HepG2 (cell line): Measurements from ENCODE around the gene SNRNP25. TPM values are rescaled to one million over a fixed set of nuclear protein-coding genes. Genes with fewer than 3 reads are reported as not detected.
A peak's percentile ranks its signal among the peaks of the same experiment; 100 is the strongest.

Source experiments
- ATAC-seq: fragments of 200-7000 bp; cut with Tn5 transposase; 3 replicates; pipeline ENCODE4 v1.9.1; 2020; ENCODE audit warnings: mild to moderate bottlenecking, moderate library complexity
- BruUV-seq: library from RNA; stranded (reverse); fragments of 400-500 nt; replicated peaks from 2 replicates; lab custom pipeline; 2021; lab: Mats Ljungman, UMichigan
- CTCF ChIA-PET: fragments of 300-600 bp; formaldehyde crosslinking; extraction: SDS; loops from one replicate; lab custom pipeline; 2021; ENCODE audit warnings: low total read pairs, inconsistent platforms, low intra/inter-chr PET ratio; lab: Yijun Ruan, JAX
- POLR2A ChIA-PET: fragments of 350-600 bp; sonication (Branson Sonifier 250); formaldehyde crosslinking; loops from one replicate; lab custom pipeline; 2020; ENCODE audit warnings: antibody characterized with exemption, inconsistent platforms; lab: Yijun Ruan, JAX
- DNase-seq: peaks from one replicate; pipeline ENCODE4 v3.0.0-alpha.2; 2015; ENCODE audit warnings: low spot score
- FAIRE-seq: peaks from 3 replicates; lab custom pipeline; 2011; peaks lifted over from hg19 to GRCh38; lab: Jason Lieb, UNC
- H2AFZ ChIP-seq: one replicate; pipeline ENCODE4 v1.6.1; 2011; ENCODE audit warnings: low read length, inconsistent platforms
- H3K27ac ChIP-seq: fragments of 300-600 bp; 3 replicates; pipeline ENCODE4 v1.8.0; 2011; ENCODE audit warnings: mixed run types, mild to moderate bottlenecking, mixed read lengths, low read length, inconsistent platforms; ENCODE audit not compliant: insufficient read depth; ENCODE audit errors: extremely low read length
- H3K27me3 ChIP-seq, 2 experiments: fragments of 200-600 bp in 1 of 2; 2 replicates in 1 of 2; 3 replicates in 1 of 2; pipeline versions ENCODE4 v1.6.0 to v1.8.0; 2011; ENCODE audit warnings: low read length in 2 of 2, mild to moderate bottlenecking in 2 of 2, moderate library complexity in 2 of 2, inconsistent platforms in 1 of 2; ENCODE audit not compliant: insufficient read depth in 2 of 2, control insufficient read depth in 1 of 2
- H3K36me3 ChIP-seq, 2 experiments: fragments of 200-600 bp in 1 of 2; replicated peaks in 1 of 2; 2 replicates in 1 of 2; 3 replicates in 1 of 2; pipeline versions ENCODE4 v1.5.1 to v1.8.0; 2011; ENCODE audit warnings: low read length in 2 of 2, inconsistent platforms in 1 of 2; ENCODE audit not compliant: insufficient read depth in 2 of 2, control insufficient read depth in 1 of 2
- H3K4me1 ChIP-seq: 2 replicates; pipeline ENCODE4 v1.5.1; 2012; ENCODE audit warnings: low read length, inconsistent platforms; ENCODE audit not compliant: insufficient read depth
- H3K4me2 ChIP-seq: 2 replicates; pipeline ENCODE4 v1.6.0; 2011; ENCODE audit warnings: low read depth, low read length, inconsistent platforms
- H3K4me3 ChIP-seq, 3 experiments: fragments of 200-600 bp in 1 of 3; sonication (generic), shearing (Covaris generic) in 1 of 3; replicated peaks in 1 of 3; 2 replicates each; pipeline ENCODE4 v1.5.1; 2011 to 2016; ENCODE audit warnings: low read length in 3 of 3, inconsistent platforms in 2 of 3, low read depth in 2 of 3, mild to moderate bottlenecking in 2 of 3, control low read depth in 1 of 3, mixed read lengths in 1 of 3; ENCODE audit not compliant: insufficient read depth in 1 of 3
- H3K79me2 ChIP-seq: one replicate; pipeline ENCODE4 v1.6.1; 2011; ENCODE audit warnings: low read length, inconsistent platforms; ENCODE audit not compliant: insufficient read depth
- H3K9ac ChIP-seq: 2 replicates; pipeline ENCODE4 v1.6.0; 2011; ENCODE audit warnings: mild to moderate bottlenecking, low read depth, low read length, inconsistent platforms; ENCODE audit not compliant: insufficient read depth
- H3K9me3 ChIP-seq: 2 replicates; pipeline ENCODE4 v1.5.1; 2012; ENCODE audit warnings: mild to moderate bottlenecking, low read length
- H4K20me1 ChIP-seq: 2 replicates; pipeline ENCODE4 v1.6.0; 2011; ENCODE audit warnings: inconsistent platforms, mild to moderate bottlenecking, low read length, moderate library complexity; ENCODE audit not compliant: insufficient read depth
- AGO2 ChIP-seq: fragments of 200-400 bp; formaldehyde crosslinking; optimal IDR thresholded peaks from 2 replicates; pipeline ENCODE3; 2017; ENCODE audit warnings: mild to moderate bottlenecking, low read depth, low read length, moderate library complexity
- BHLHE40 ChIP-seq: IDR thresholded peaks from 2 replicates; pipeline ENCODE4 v1.6.1; 2011; ENCODE audit warnings: low read length, improper control_type of control experiment
- CC2D1A ChIP-seq: sonication (generic); formaldehyde crosslinking; IDR thresholded peaks from 2 replicates; pipeline ENCODE4 v1.8.1; 2023; ENCODE audit warnings: mild to moderate bottlenecking, missing genetic modification reagents
- EED ChIP-seq: sonication (generic); formaldehyde crosslinking; IDR thresholded peaks from 2 replicates; pipeline ENCODE4 v1.5.0; 2020; ENCODE audit warnings: mild to moderate bottlenecking, missing genetic modification reagents
- FOXJ3 ChIP-seq: sonication (generic); formaldehyde crosslinking; IDR thresholded peaks from 2 replicates; pipeline ENCODE4 v1.4.0; 2020; ENCODE audit warnings: missing genetic modification reagents, mild to moderate bottlenecking, borderline replicate concordance
- HMG20B ChIP-seq: conservative IDR thresholded peaks from 2 replicates; pipeline ENCODE4 v1.6.1; 2016; ENCODE audit warnings: missing genetic modification reagents, missing compliant biosample characterization
- HOXA5 ChIP-seq: sonication (generic); formaldehyde crosslinking; IDR thresholded peaks from 2 replicates; pipeline ENCODE4 v1.4.0; 2020; ENCODE audit warnings: missing genetic modification reagents
- POLR2G ChIP-seq: fragments of 200-400 bp; formaldehyde crosslinking; IDR thresholded peaks from 2 replicates; pipeline ENCODE4 v1.6.1; 2018; ENCODE audit warnings: mild to moderate bottlenecking, low read depth, low read length, moderate library complexity
- RBFOX2 ChIP-seq: fragments of 200-400 bp; formaldehyde crosslinking; IDR thresholded peaks from 2 replicates; pipeline ENCODE4 v1.6.1; 2017; ENCODE audit warnings: low read depth, mild to moderate bottlenecking, low read length
- RFX3 ChIP-seq: IDR thresholded peaks from 2 replicates; pipeline ENCODE4 v1.6.1; 2016; ENCODE audit warnings: missing biosample characterization, missing genetic modification reagents
- SRSF4 ChIP-seq: fragments of 200-400 bp; formaldehyde crosslinking; IDR thresholded peaks from one replicate; pipeline ENCODE4 v1.6.1; 2018; ENCODE audit warnings: mild to moderate bottlenecking, low read depth, low read length, moderate library complexity; ENCODE audit not compliant: poor library complexity, severe bottlenecking
- ZFY ChIP-seq: sonication (generic); formaldehyde crosslinking; IDR thresholded peaks from 2 replicates; pipeline ENCODE4 v1.4.0; 2020; ENCODE audit warnings: missing genetic modification reagents
- ZNF256 ChIP-seq: sonication (generic); formaldehyde crosslinking; conservative IDR thresholded peaks from 2 replicates; pipeline ENCODE4 v1.4.0; 2020; ENCODE audit warnings: missing genetic modification reagents
- ZNF263 ChIP-seq: sonication (generic); formaldehyde crosslinking; IDR thresholded peaks from 2 replicates; pipeline ENCODE4 v1.4.0; 2020; ENCODE audit warnings: missing genetic modification reagents
- ZNF282 ChIP-seq: fragments of 450-650 bp; IDR thresholded peaks from 2 replicates; pipeline ENCODE4 v1.6.1; 2018; ENCODE audit not compliant: partially characterized antibody
- ZNF333 ChIP-seq: sonication (generic); formaldehyde crosslinking; IDR thresholded peaks from 2 replicates; pipeline ENCODE4 v1.4.0; 2020; ENCODE audit warnings: mild to moderate bottlenecking, missing genetic modification reagents, borderline replicate concordance
- ZNF883 ChIP-seq: sonication (generic); formaldehyde crosslinking; IDR thresholded peaks from 2 replicates; pipeline ENCODE4 v1.5.1; 2020; ENCODE audit warnings: mild to moderate bottlenecking, missing genetic modification reagents; ENCODE audit errors: not compliant biosample characterization
- WGBS: methylation state at CpG from one replicate; pipeline ENCODE4 v1.1.6; 2017; ENCODE audit warnings: low lambda C conversion rate; 5-methylcytosine and 5-hydroxymethylcytosine counted together
- in situ Hi-C: cut with HindIII; loops from 2 replicates; pipeline ENCODE4 v1.10.0; 2017; ENCODE audit warnings: low pct_unique_long_range_greater_than_20kb; ENCODE audit not compliant: extremely low pct_ligation_motif_present
- intact Hi-C: fragments of 100-400 bp; cut with micrococcal nuclease; formaldehyde crosslinking; loops from one replicate; pipeline ENCODE4 v1.10.0; 2022; ENCODE audit not compliant: unreplicated experiment
- polyA plus RNA-seq, 8 experiments: library from polyadenylated mRNA; depleted of rRNA in 3 of 8; stranded (reverse) in 7 of 8; unstranded in 1 of 8; fragments of >200 nt; fragmentation: Illumina TruSeq in 4 of 8; extraction: Trizol in 4 of 8; gene quantifications; 2 replicates each; pipeline versions ENCODE4 v1.2.1 to v1.2.3, GENCODE V29; 2011 to 2016; ENCODE audit warnings: low read depth in 4 of 8, missing spikeins in 1 of 8, mixed read lengths in 1 of 8; ENCODE audit not compliant: insufficient read depth in 1 of 8
- total RNA-seq, 5 experiments: library from RNA; depleted of rRNA; stranded (reverse); fragments of >200 nt; fragmentation: Illumina TruSeq; extraction: Trizol; gene quantifications; 2 replicates each; pipeline ENCODE4 v1.2.3, GENCODE V29; 2016; ENCODE audit warnings: low read depth in 1 of 5
- TF ChIP-seq, protein P1 (sequence below): sonication (generic); formaldehyde crosslinking; conservative IDR thresholded peaks from 2 replicates; pipeline ENCODE4 v1.4.0; 2020; ENCODE audit warnings: mild to moderate bottlenecking, missing genetic modification reagents, moderate library complexity

The SNRNP25 gene
- total and polyA plus RNA-seq, 2 of the 13 experiments (the other 11 are each of a cell fraction or from before 2014, with no cell fraction given): 34.1 to 97.4 TPM

DNA sequence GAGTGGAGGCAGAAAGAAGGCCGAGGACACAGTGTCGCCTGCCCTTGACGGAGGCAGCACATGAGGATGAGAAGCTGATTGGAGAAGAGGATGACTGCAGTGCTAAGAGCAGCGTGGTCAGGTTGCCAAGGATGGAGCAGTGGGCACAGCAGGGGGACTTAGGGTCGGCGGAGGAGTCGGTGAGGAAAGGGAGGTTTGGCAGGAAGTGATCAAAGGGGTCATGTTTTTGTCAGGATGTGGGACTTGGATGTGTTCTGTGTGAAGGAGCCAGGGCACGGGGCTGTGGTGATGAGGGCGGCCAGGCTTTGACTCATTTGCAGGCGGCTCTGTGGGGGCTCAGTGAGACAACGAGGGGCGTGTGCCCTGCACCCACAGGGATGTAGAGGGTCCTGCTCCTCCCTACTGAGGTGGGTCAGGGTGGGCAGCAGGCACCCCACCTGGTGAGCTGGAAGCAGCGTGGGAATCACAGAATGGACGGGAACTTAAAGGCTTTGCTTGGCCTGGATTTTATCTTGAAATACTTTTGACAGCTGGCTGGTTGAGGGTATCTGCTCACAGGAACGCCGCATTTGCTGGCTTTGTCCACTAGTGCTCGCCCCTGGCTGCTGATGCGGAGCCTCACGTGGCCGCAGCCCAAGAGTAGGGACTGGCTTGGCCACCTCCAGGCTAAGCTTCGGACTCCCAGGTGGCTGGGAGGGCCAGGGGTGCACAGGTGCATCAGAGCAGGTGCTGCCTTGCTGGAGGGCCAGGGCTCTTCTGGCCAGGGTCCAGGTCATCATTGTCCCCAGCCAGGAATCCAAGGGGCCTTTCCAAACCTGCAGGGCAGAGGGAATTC lies 30.4 kb downstream of the SNRNP25 start:
- Histone ChIP-seq H3K4me1 (peaks cover 10% of the 10 kb centered on the region), H4K20me1 (no peaks in the 10 kb centered on the region), H3K27me3 (no peaks in the 10 kb centered on the region), H3K4me3 (no peak overlapping the region), H3K79me2 (peaks cover 2% of the 10 kb centered on the region), H3K4me2 (no peak overlapping the region), H2AFZ (no peak overlapping the region), H3K9me3 (no peaks in the 10 kb centered on the region), H3K27ac (no peak overlapping the region), H3K9ac (no peak overlapping the region), H3K36me3 (peaks cover 17 to 45% of the 10 kb centered on the region in 2 experiments; a peak in 4 of 5 replicates)
- POLR2A ChIA-PET: no interaction called here
- no peak for FAIRE-seq
- in situ Hi-C loops (no loop called here), intact Hi-C loops (no loop called here)
- peak; percentile 6; the same call in 1 of the 3 replicates for ATAC-seq
- BruUV-seq: no TSS peak
- no peak for DNase-seq
- TF ChIP-seq ZNF333 (CRISPR knock-in tag): no peak
- TF ChIP-seq HMG20B (CRISPR knock-in tag): no peak
- TF ChIP-seq AGO2: peak; percentile 74
- no peak for TF ChIP-seq ZNF256 (CRISPR knock-in tag)
- no peak for TF ChIP-seq ZNF263 (CRISPR knock-in tag)
- peak; percentile 37; the same call in 1 of the 2 replicates for TF ChIP-seq POLR2G
- TF ChIP-seq BHLHE40: no peak
- TF ChIP-seq RBFOX2: 0 out of 2 replicates have a peak, but pooled peaks have one; percentile 26
- no peak for TF ChIP-seq RFX3 (CRISPR knock-in tag)
- TF ChIP-seq FOXJ3: no peak
- 0 out of 2 replicates have a peak, but pooled peaks have one; percentile 31 for TF ChIP-seq ZFY (CRISPR knock-in tag)
- no peak for TF ChIP-seq HOXA5 (CRISPR knock-in tag)
- TF ChIP-seq, protein P1, sequence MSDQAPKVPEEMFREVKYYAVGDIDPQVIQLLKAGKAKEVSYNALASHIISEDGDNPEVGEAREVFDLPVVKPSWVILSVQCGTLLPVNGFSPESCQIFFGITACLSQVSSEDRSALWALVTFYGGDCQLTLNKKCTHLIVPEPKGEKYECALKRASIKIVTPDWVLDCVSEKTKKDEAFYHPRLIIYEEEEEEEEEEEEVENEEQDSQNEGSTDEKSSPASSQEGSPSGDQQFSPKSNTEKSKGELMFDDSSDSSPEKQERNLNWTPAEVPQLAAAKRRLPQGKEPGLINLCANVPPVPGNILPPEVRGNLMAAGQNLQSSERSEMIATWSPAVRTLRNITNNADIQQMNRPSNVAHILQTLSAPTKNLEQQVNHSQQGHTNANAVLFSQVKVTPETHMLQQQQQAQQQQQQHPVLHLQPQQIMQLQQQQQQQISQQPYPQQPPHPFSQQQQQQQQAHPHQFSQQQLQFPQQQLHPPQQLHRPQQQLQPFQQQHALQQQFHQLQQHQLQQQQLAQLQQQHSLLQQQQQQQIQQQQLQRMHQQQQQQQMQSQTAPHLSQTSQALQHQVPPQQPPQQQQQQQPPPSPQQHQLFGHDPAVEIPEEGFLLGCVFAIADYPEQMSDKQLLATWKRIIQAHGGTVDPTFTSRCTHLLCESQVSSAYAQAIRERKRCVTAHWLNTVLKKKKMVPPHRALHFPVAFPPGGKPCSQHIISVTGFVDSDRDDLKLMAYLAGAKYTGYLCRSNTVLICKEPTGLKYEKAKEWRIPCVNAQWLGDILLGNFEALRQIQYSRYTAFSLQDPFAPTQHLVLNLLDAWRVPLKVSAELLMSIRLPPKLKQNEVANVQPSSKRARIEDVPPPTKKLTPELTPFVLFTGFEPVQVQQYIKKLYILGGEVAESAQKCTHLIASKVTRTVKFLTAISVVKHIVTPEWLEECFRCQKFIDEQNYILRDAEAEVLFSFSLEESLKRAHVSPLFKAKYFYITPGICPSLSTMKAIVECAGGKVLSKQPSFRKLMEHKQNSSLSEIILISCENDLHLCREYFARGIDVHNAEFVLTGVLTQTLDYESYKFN (CRISPR knock-in tag): no peak
- no peak for TF ChIP-seq EED (CRISPR knock-in tag)
- no peak for TF ChIP-seq ZNF883 (CRISPR knock-in tag)
- TF ChIP-seq SRSF4: no peak
- no peak for TF ChIP-seq CC2D1A (CRISPR knock-in tag)
- TF ChIP-seq ZNF282: no peak
- CTCF ChIA-PET: interaction anchor here (0.8 kb wide), 1 partner anchor 13 kb away, joined by 3 read pairs; no protein-coding TSS in a partner anchor
- 91% methylated on average over 14 of the region's 21 CpGs for WGBS
